UCSD-AML1 (cell line): Measurements from ENCODE around the gene RAET1G.
"Not testable (repeated sequence)": the region's sequence is repeated elsewhere in the genome, so short reads cannot be mapped to it uniquely, and the experiment has no call there.

Source experiments
- DNase-seq: peaks from one replicate; lab custom pipeline; 2025; ENCODE audit not compliant: unreplicated experiment; lab: John Stamatoyannopoulos, UW

Gene RAET1G

GRCh38 chr6:149935246-149935645 lies 12.3 kb upstream of the RAET1G start:
- DNase-seq: no peak

- peak; percentile 31 for DNase-seq
Measured at GRCh38 chr6:149934249-149935156, 11.6 kb upstream of the RAET1G start.

- DNase-seq: no peak
Measured at GRCh38 chr6:149933461-149933860, 10.5 kb upstream of the RAET1G start.

- no peak for DNase-seq
Measured at GRCh38 chr6:149933036-149933435, 10.1 kb upstream of the RAET1G start.

GRCh38 chr6:149931501-149931900 lies 8.6 kb upstream of the RAET1G start:
- no peak for DNase-seq

- DNase-seq: no peak
Measured at GRCh38 chr6:149929422-149929821, 6.5 kb upstream of the RAET1G start.

- DNase-seq: not testable (repeated sequence)
Measured at GRCh38 chr6:149927025-149927424, 4.1 kb upstream of the RAET1G start.

- DNase-seq: peak; percentile 85
Measured at GRCh38 chr6:149925974-149926777, 3.3 kb upstream of the RAET1G start.

- DNase-seq: peak; percentile 59
Measured at GRCh38 chr6:149925253-149925973, 2.5 kb upstream of the RAET1G start.

- DNase-seq: no peak
Measured at GRCh38 chr6:149924933-149925252, 2.0 kb upstream of the RAET1G start.

- no peak for DNase-seq
Measured at GRCh38 chr6:149924206-149924932, 1.4 kb upstream of the RAET1G start.

GRCh38 chr6:149923327-149923986 lies 536 bp upstream of the RAET1G start:
- DNase-seq: no peak

GRCh38 chr6:149922091-149922490 lies 830 bp downstream of the RAET1G start:
- not testable (repeated sequence) for DNase-seq

GRCh38 chr6:149921361-149921760 lies 1.6 kb downstream of the RAET1G start:
- no peak for DNase-seq

- no peak for DNase-seq
Measured at GRCh38 chr6:149919834-149920225, 3.1 kb downstream of the RAET1G start.

GRCh38 chr6:149919126-149919833 lies 3.6 kb downstream of the RAET1G start:
- DNase-seq: not testable (repeated sequence)

GRCh38 chr6:149918151-149918905 lies 4.6 kb downstream of the RAET1G start:
- DNase-seq: no peak

GRCh38 chr6:149917679-149918078 lies 5.2 kb downstream of the RAET1G start:
- DNase-seq: no peak
